Activated CD4-positive, alpha-beta T cell treated with anti-CD3 and anti-CD28 coated beads, Interleukin-2, amount 10 ng/mL, durations not matched to agents 24 days and 14 days (primary cell): ENCODE measurements around the gene KANK4. TPM values are rescaled to one million over a fixed set of nuclear protein-coding genes. Genes with fewer than 3 reads are reported as not detected.
A peak's percentile ranks its signal among the peaks of the same experiment; 100 is the strongest.

Experiments used
- DNase-seq: peaks from one replicate; pipeline ENCODE4 v3.0.0; 2022
- H3K27ac Mint-ChIP-seq: one replicate; pipeline ENCODE4 v1.8.0; 2022; ENCODE audit warnings: mild to moderate bottlenecking, mixed read lengths
- H3K27me3 Mint-ChIP-seq: one replicate; pipeline ENCODE4 v1.8.0; 2022; ENCODE audit warnings: mixed read lengths
- H3K36me3 Mint-ChIP-seq: one replicate; pipeline ENCODE4 v1.8.0; 2022; ENCODE audit warnings: low read depth, mild to moderate bottlenecking, mixed read lengths
- H3K4me1 Mint-ChIP-seq: one replicate; pipeline ENCODE4 v1.8.0; 2021; ENCODE audit warnings: mixed read lengths
- H3K4me3 Mint-ChIP-seq: one replicate; pipeline ENCODE4 v1.8.0; 2022; ENCODE audit warnings: mild to moderate bottlenecking, moderate library complexity, mixed read lengths
- H3K9me3 Mint-ChIP-seq: one replicate; pipeline ENCODE4 v1.8.0; 2021; ENCODE audit warnings: mixed read lengths
- intact Hi-C: fragments of 100-400 bp; cut with micrococcal nuclease; formaldehyde crosslinking; loops from one replicate; pipeline ENCODE4 v1.15.1; 2023
- total RNA-seq: library from RNA; stranded (reverse); gene quantifications from 2 replicates; pipeline ENCODE4 v1.2.3, GENCODE V29; 2022

Gene KANK4
- total RNA-seq, 1 donor from 2014 or later, result not detected

- no peak overlapping the region for H3K27ac Mint-ChIP-seq
- intact Hi-C loops, result no loop called here
- H3K9me3 Mint-ChIP-seq, result no peaks in the 10 kb centered on the region
- no peak for DNase-seq
- no peak overlapping the region for H3K4me3 Mint-ChIP-seq
- peaks cover 12% of the 10 kb centered on the region for H3K27me3 Mint-ChIP-seq
- no peaks in the 10 kb centered on the region for H3K4me1 Mint-ChIP-seq
- no peaks in the 10 kb centered on the region for H3K36me3 Mint-ChIP-seq
These were observed 36.1 kb downstream of the KANK4 start for GRCh38 chr1:62282909-62283755.

GRCh38 chr1:62281922-62282555, 37.2 kb downstream of the KANK4 start:
- intact Hi-C loops, result no loop called here
- no peak overlapping the region for H3K27ac Mint-ChIP-seq
- H3K27me3 Mint-ChIP-seq, result peaks cover 9% of the 10 kb centered on the region
- no peaks in the 10 kb centered on the region for H3K4me1 Mint-ChIP-seq
- DNase-seq, result no peak
- H3K9me3 Mint-ChIP-seq, result peaks cover 2% of the 10 kb centered on the region
- no peak overlapping the region for H3K4me3 Mint-ChIP-seq
- no peaks in the 10 kb centered on the region for H3K36me3 Mint-ChIP-seq

- no peaks in the 10 kb centered on the region for H3K36me3 Mint-ChIP-seq
- no peaks in the 10 kb centered on the region for H3K4me1 Mint-ChIP-seq
- H3K4me3 Mint-ChIP-seq, result no peak overlapping the region
- intact Hi-C loops, result no loop called here
- H3K9me3 Mint-ChIP-seq, result peaks cover 4% of the 10 kb centered on the region
- no peak overlapping the region for H3K27ac Mint-ChIP-seq
- H3K27me3 Mint-ChIP-seq, result peaks cover 5% of the 10 kb centered on the region
- no peak for DNase-seq
These were observed 38.2 kb downstream of the KANK4 start for GRCh38 chr1:62280960-62281465.

GRCh38 chr1:62280150-62280549, 39.1 kb downstream of the KANK4 start:
- Mint-ChIP-seq H3K27ac (no peak overlapping the region), H3K4me1 (no peaks in the 10 kb centered on the region), H3K9me3 (peaks cover 4% of the 10 kb centered on the region), H3K4me3 (no peak overlapping the region), H3K27me3 (peaks cover 5% of the 10 kb centered on the region), H3K36me3 (no peaks in the 10 kb centered on the region)
- no peak for DNase-seq
- intact Hi-C loops, result no loop called here

- peaks cover 2% of the 10 kb centered on the region for H3K27me3 Mint-ChIP-seq
- H3K9me3 Mint-ChIP-seq, result peaks cover 4% of the 10 kb centered on the region
- no peak for DNase-seq
- H3K4me1 Mint-ChIP-seq, result peaks cover 12% of the 10 kb centered on the region
- H3K4me3 Mint-ChIP-seq, result no peak overlapping the region
- intact Hi-C loops, result no loop called here
- no peak overlapping the region for H3K27ac Mint-ChIP-seq
- H3K36me3 Mint-ChIP-seq, result no peaks in the 10 kb centered on the region
These were observed 42.4 kb downstream of the KANK4 start for GRCh38 chr1:62276791-62277190.

GRCh38 chr1:62274496-62275485, 44.4 kb downstream of the KANK4 start:
- no peaks in the 10 kb centered on the region for H3K36me3 Mint-ChIP-seq
- intact Hi-C loops, result no loop called here
- H3K27ac Mint-ChIP-seq, result no peak overlapping the region
- H3K9me3 Mint-ChIP-seq, result peaks cover 4% of the 10 kb centered on the region
- DNase-seq, result no peak
- H3K4me1 Mint-ChIP-seq, result peaks cover 16% of the 10 kb centered on the region
- no peak overlapping the region for H3K4me3 Mint-ChIP-seq
- H3K27me3 Mint-ChIP-seq, result peaks cover 2% of the 10 kb centered on the region

GRCh38 chr1:62273953-62274352, 45.3 kb downstream of the KANK4 start:
- Mint-ChIP-seq H3K27me3 (peaks cover 2% of the 10 kb centered on the region), H3K4me3 (no peak overlapping the region), H3K36me3 (no peaks in the 10 kb centered on the region), H3K27ac (no peak overlapping the region), H3K4me1 (peaks cover 16% of the 10 kb centered on the region), H3K9me3 (peaks cover 4% of the 10 kb centered on the region)
- no peak for DNase-seq
- intact Hi-C loops, result no loop called here

- Mint-ChIP-seq H3K27ac (peak overlapping the region; percentile 79), H3K4me1 (peaks cover 16% of the 10 kb centered on the region), H3K36me3 (no peaks in the 10 kb centered on the region), H3K9me3 (peaks cover 3% of the 10 kb centered on the region), H3K27me3 (no peaks in the 10 kb centered on the region), H3K4me3 (peak overlapping the region; percentile 36)
- peak; percentile 88 for DNase-seq
- intact Hi-C loops, result no loop called here
These were observed 47.1 kb downstream of the KANK4 start for GRCh38 chr1:62271948-62272728.

GRCh38 chr1:62271134-62271533, 48.1 kb downstream of the KANK4 start:
- peaks cover 16% of the 10 kb centered on the region for H3K4me1 Mint-ChIP-seq
- no peaks in the 10 kb centered on the region for H3K27me3 Mint-ChIP-seq
- H3K36me3 Mint-ChIP-seq, result no peaks in the 10 kb centered on the region
- DNase-seq, result no peak
- intact Hi-C loops, result no loop called here
- no peaks in the 10 kb centered on the region for H3K9me3 Mint-ChIP-seq
- H3K27ac Mint-ChIP-seq, result no peak overlapping the region
- H3K4me3 Mint-ChIP-seq, result no peak overlapping the region

- H3K4me1 Mint-ChIP-seq, result peaks cover 16% of the 10 kb centered on the region
- no peak overlapping the region for H3K27ac Mint-ChIP-seq
- intact Hi-C loops, result no loop called here
- H3K27me3 Mint-ChIP-seq, result no peaks in the 10 kb centered on the region
- H3K36me3 Mint-ChIP-seq, result no peaks in the 10 kb centered on the region
- no peak overlapping the region for H3K4me3 Mint-ChIP-seq
- no peak for DNase-seq
- H3K9me3 Mint-ChIP-seq, result no peaks in the 10 kb centered on the region
These were observed 49.3 kb downstream of the KANK4 start for GRCh38 chr1:62269851-62270495.

GRCh38 chr1:62269439-62269838, 49.8 kb downstream of the KANK4 start:
- H3K9me3 Mint-ChIP-seq, result no peaks in the 10 kb centered on the region
- no peak for DNase-seq
- no peak overlapping the region for H3K27ac Mint-ChIP-seq
- intact Hi-C loops, result no loop called here
- H3K4me3 Mint-ChIP-seq, result no peak overlapping the region
- peaks cover 16% of the 10 kb centered on the region for H3K4me1 Mint-ChIP-seq
- H3K36me3 Mint-ChIP-seq, result no peaks in the 10 kb centered on the region
- H3K27me3 Mint-ChIP-seq, result no peaks in the 10 kb centered on the region

GRCh38 chr1:62268315-62268714, 50.9 kb downstream of the KANK4 start:
- Mint-ChIP-seq H3K9me3 (no peaks in the 10 kb centered on the region), H3K27ac (no peak overlapping the region), H3K4me1 (peaks cover 12% of the 10 kb centered on the region), H3K27me3 (no peaks in the 10 kb centered on the region), H3K36me3 (no peaks in the 10 kb centered on the region), H3K4me3 (no peak overlapping the region)
- intact Hi-C loops, result no loop called here
- no peak for DNase-seq
